GM12878 (cell line): ENCODE measurements around the gene PPP4R1.

Source experiments
- ATF2 ChIP-seq: IDR thresholded peaks from 2 replicates; pipeline ENCODE4 v1.6.1; 2012; ENCODE audit warnings: low read length, inconsistent platforms
- BRCA1 ChIP-seq: IDR thresholded peaks from 2 replicates; pipeline ENCODE4 v1.6.1; 2011; ENCODE audit warnings: low read depth, low read length, improper control_type of control experiment
- CBX3 ChIP-seq: fragments of 200-600 bp; sonication (generic); IDR thresholded peaks from 2 replicates; pipeline ENCODE4 v1.6.1; 2016; ENCODE audit warnings: low read depth, borderline replicate concordance
- POLR2A ChIP-seq: IDR thresholded peaks from 2 replicates; pipeline ENCODE4 v1.6.1; 2011; ENCODE audit warnings: low read depth, mild to moderate bottlenecking, low read length
- POLR2AphosphoS5 ChIP-seq: IDR thresholded peaks from 2 replicates; pipeline ENCODE4 v1.6.1; 2011; ENCODE audit warnings: mild to moderate bottlenecking, low read length, inconsistent platforms
- STAT3 ChIP-seq: IDR thresholded peaks from 2 replicates; pipeline ENCODE4 v1.6.1; 2011; ENCODE audit warnings: low read depth, low read length, improper control_type of control experiment
- TAF1 ChIP-seq: IDR thresholded peaks from 2 replicates; pipeline ENCODE4 v1.6.1; 2011; ENCODE audit warnings: mild to moderate bottlenecking, low read depth, low read length, borderline replicate concordance
- ZNF274 ChIP-seq: IDR thresholded peaks from one replicate; pipeline ENCODE4 v1.8.0; 2011; ENCODE audit not compliant: insufficient read length, insufficient read depth
- TF ChIP-seq, protein P1 (sequence below), 3 experiments: IDR thresholded peaks in 2 of 3; conservative IDR thresholded peaks in 1 of 3; 2 replicates each; pipeline ENCODE4 v1.5.1; 2011; ENCODE audit warnings: low read depth in 3 of 3, low read length in 3 of 3, mild to moderate bottlenecking in 3 of 3, control low read depth in 2 of 3, moderate library complexity in 2 of 3, inconsistent platforms in 1 of 3, mixed read lengths in 1 of 3; ENCODE audit not compliant: control insufficient read depth in 2 of 3, insufficient read depth in 1 of 3; ENCODE audit errors: extremely low read depth in 1 of 3

DNA sequence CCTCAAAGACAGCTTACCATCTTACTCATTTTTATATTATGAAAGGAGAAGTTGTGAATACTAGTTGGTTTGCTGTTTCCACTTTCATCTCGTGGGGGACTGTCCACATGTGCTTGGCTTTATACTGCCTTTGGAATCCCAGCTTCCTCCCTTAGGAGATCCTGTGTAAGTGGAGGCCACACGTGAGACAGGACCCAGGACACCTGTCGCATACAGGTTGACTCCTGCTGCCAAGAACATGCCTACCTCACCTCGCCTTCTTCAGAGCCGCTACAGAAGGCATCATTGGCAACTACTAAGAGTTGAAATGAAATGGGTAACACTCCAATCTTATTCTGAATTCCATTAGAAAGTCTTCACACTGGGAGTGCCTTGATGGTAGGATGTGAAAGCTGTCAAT is 69.3 kb downstream of the PPP4R1 start:
- TF ChIP-seq POLR2A (no peak), ATF2 (no peak), ZNF274 (no peak), STAT3 (no peak), TAF1 (no peak), CBX3 (no peak), BRCA1 (no peak), POLR2AphosphoS5 (no peak)
- TF ChIP-seq, protein P1, sequence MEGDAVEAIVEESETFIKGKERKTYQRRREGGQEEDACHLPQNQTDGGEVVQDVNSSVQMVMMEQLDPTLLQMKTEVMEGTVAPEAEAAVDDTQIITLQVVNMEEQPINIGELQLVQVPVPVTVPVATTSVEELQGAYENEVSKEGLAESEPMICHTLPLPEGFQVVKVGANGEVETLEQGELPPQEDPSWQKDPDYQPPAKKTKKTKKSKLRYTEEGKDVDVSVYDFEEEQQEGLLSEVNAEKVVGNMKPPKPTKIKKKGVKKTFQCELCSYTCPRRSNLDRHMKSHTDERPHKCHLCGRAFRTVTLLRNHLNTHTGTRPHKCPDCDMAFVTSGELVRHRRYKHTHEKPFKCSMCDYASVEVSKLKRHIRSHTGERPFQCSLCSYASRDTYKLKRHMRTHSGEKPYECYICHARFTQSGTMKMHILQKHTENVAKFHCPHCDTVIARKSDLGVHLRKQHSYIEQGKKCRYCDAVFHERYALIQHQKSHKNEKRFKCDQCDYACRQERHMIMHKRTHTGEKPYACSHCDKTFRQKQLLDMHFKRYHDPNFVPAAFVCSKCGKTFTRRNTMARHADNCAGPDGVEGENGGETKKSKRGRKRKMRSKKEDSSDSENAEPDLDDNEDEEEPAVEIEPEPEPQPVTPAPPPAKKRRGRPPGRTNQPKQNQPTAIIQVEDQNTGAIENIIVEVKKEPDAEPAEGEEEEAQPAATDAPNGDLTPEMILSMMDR (IDR thresholded peaks at IDR 0.05 in 2 of 3, conservative IDR thresholded peaks at IDR 0.05 in 1 of 3; ENCODE audit: control insufficient read depth in 2 of 3, extremely low read depth in 1 of 3, insufficient read depth in 1 of 3, low read depth in 3 of 3, low read length in 3 of 3), result no peak
